Measurements from ENCODE around the gene RAB7A. TPM values are rescaled to one million over a fixed set of nuclear protein-coding genes. Genes with fewer than 3 reads are reported as not detected.

The RAB7A gene
- total RNA-seq, 1 donor from 2014 or later = 216 TPM

DNA sequence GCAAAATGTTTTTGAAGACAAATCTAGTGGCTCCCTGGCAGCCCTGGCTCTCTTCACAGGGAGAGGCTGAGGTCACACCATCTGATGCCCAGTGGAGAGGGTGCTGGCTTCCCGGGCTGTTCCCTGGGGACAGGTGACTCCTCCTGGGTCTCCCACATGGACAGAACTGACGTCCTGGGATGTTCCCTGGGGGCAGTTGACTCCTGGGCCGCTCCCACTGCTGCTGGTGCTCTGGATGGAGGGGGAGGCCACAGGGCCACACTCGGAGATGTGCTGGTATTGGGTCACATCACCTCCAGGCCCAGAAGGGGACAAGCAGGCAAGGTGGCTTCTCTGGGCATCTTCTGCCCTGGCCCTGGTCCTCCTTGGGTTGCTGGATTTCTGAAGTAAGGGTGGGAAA lies 125.6 kb downstream of the RAB7A start:
- H3K27ac Mint-ChIP-seq (ENCODE audit: unreplicated experiment) = no peak overlapping the region
- TF ChIP-seq, protein P1, sequence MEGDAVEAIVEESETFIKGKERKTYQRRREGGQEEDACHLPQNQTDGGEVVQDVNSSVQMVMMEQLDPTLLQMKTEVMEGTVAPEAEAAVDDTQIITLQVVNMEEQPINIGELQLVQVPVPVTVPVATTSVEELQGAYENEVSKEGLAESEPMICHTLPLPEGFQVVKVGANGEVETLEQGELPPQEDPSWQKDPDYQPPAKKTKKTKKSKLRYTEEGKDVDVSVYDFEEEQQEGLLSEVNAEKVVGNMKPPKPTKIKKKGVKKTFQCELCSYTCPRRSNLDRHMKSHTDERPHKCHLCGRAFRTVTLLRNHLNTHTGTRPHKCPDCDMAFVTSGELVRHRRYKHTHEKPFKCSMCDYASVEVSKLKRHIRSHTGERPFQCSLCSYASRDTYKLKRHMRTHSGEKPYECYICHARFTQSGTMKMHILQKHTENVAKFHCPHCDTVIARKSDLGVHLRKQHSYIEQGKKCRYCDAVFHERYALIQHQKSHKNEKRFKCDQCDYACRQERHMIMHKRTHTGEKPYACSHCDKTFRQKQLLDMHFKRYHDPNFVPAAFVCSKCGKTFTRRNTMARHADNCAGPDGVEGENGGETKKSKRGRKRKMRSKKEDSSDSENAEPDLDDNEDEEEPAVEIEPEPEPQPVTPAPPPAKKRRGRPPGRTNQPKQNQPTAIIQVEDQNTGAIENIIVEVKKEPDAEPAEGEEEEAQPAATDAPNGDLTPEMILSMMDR (IDR thresholded peaks at IDR 0.05) = no peak
- H3K4me1 Mint-ChIP-seq (ENCODE audit: low read depth) = no peaks in the 10 kb centered on the region
- no peak for DNase-seq (ENCODE audit: low spot score)
- H3K9me3 Mint-ChIP-seq (ENCODE audit: low read depth) = peaks cover 10% of the 10 kb centered on the region
- H3K36me3 Mint-ChIP-seq (ENCODE audit: low read depth) = peaks cover 3% of the 10 kb centered on the region
- H3K4me3 Mint-ChIP-seq (ENCODE audit: unreplicated experiment) = no peak overlapping the region
- H3K27me3 Mint-ChIP-seq (ENCODE audit: low read depth) = no peaks in the 10 kb centered on the region

DNA sequence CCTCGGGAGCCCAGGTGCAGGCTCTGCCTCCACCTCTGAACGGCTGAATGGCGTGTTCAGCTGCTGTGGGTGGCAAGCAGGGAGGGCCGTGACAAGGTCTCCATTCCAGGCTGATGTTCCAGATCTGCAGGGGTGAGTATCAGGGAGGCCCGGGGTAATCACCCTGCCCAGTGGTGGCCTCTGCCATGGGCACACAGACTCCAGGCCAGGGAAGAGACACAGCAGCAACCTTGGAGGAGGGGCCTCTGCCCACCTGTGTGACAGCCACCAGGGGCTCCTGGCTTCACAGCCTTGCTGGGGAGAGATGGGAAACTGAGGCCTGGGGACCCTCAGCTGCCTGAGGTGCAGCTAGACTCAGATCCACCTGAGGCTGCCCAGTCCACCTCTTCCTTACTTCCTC lies 127.8 kb downstream of the RAB7A start:
- no peaks in the 10 kb centered on the region for H3K4me1 Mint-ChIP-seq (ENCODE audit: low read depth)

DNA sequence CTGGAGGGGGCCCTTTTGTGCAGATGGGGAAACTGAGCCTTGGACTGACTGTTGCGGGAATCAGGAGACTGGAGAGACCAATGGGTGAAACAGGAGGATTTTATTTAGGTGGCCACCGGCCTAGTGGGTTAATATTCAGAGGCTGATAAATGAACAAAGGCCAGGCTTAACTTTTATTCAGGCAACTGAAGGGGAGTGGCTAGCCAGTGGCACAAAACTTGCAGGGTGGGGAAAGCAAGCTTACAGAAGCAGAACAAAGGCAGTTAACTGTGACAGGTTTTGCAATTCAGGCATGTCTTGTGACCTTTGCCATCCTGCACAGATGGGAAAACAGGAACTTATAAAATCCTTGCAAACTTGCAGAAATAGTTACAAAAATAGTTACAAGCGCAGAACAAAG lies 128.5 kb downstream of the RAB7A start:
- H3K9me3 Mint-ChIP-seq (ENCODE audit: low read depth) = peaks cover 26% of the 10 kb centered on the region
- no peak for DNase-seq (ENCODE audit: low spot score)
- no peaks in the 10 kb centered on the region for H3K27me3 Mint-ChIP-seq (ENCODE audit: low read depth)
- no peak overlapping the region for H3K27ac Mint-ChIP-seq (ENCODE audit: unreplicated experiment)
- TF ChIP-seq, protein P1 (IDR thresholded peaks at IDR 0.05) = no peak
- H3K4me3 Mint-ChIP-seq (ENCODE audit: unreplicated experiment) = no peak overlapping the region
- peaks cover 11% of the 10 kb centered on the region for H3K36me3 Mint-ChIP-seq (ENCODE audit: low read depth)
- no peaks in the 10 kb centered on the region for H3K4me1 Mint-ChIP-seq (ENCODE audit: low read depth)

More for the DNA sequence above, 127.8 kb downstream of the RAB7A start:
- Mint-ChIP-seq H3K4me3 (ENCODE audit: unreplicated experiment) (no peak overlapping the region), H3K27ac (ENCODE audit: unreplicated experiment) (no peak overlapping the region), H3K9me3 (ENCODE audit: low read depth) (peaks cover 22% of the 10 kb centered on the region), H3K36me3 (ENCODE audit: low read depth) (peaks cover 7% of the 10 kb centered on the region), H3K27me3 (ENCODE audit: low read depth) (no peaks in the 10 kb centered on the region)
- TF ChIP-seq, protein P1 (IDR thresholded peaks at IDR 0.05) = no peak
- no peak for DNase-seq (ENCODE audit: low spot score)

DNA sequence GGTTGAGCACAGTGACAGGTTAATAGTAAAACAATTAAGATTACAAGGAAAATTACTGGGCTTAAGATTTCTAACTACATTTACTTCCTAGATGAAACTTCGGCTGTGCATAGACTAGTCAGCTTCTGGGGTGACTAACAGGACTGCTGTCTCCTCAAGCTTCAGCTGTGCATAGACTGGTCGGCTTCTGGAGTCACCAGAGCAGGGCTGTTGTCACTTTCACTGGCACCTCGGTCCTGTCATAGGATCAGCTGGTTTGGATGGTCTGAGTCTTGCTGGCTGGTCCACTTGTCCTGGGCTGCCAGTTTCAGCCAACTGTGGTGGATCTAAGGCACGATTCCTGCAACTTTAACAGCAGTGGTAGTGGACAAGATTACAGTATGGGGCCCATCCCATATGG lies 129.6 kb downstream of the RAB7A start:
- Mint-ChIP-seq H3K9me3 (ENCODE audit: low read depth) (peaks cover 36% of the 10 kb centered on the region), H3K27me3 (ENCODE audit: low read depth) (no peaks in the 10 kb centered on the region), H3K4me1 (ENCODE audit: low read depth) (no peaks in the 10 kb centered on the region), H3K4me3 (ENCODE audit: unreplicated experiment) (no peak overlapping the region), H3K27ac (ENCODE audit: unreplicated experiment) (no peak overlapping the region), H3K36me3 (ENCODE audit: low read depth) (peaks cover 13% of the 10 kb centered on the region)
- TF ChIP-seq, protein P1 (IDR thresholded peaks at IDR 0.05) = no peak
- DNase-seq (ENCODE audit: low spot score) = no peak

DNA sequence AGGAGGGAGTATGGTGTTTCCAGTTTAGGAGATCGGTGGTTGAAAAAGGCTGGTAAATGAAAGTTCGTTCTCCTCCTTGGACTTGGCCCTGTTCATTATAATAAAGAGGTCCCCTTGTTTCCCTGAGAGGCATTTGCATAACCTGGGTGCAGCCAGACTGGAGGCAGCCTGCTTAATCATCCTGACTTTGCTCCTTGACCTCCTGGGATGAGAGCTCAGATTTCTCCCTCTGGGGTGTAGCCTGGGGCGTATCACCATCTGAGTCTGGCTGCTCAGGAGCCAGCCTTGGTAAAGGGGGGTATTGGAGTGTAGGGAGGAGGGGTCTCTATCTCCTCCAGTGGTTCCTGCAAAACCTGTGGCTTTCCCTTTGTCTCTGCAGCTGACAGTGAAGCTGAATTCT lies 132.2 kb downstream of the RAB7A start:
- Mint-ChIP-seq H3K4me1 (ENCODE audit: low read depth) (no peaks in the 10 kb centered on the region), H3K4me3 (ENCODE audit: unreplicated experiment) (no peak overlapping the region), H3K27ac (ENCODE audit: unreplicated experiment) (no peak overlapping the region), H3K27me3 (ENCODE audit: low read depth) (no peaks in the 10 kb centered on the region), H3K9me3 (ENCODE audit: low read depth) (peaks cover 37% of the 10 kb centered on the region), H3K36me3 (ENCODE audit: low read depth) (peaks cover 13% of the 10 kb centered on the region)
- TF ChIP-seq, protein P1 (IDR thresholded peaks at IDR 0.05) = no peak
- no peak for DNase-seq (ENCODE audit: low spot score)

Data from chondrocyte (in vitro differentiated cells).